ENCODE measurements around the gene EPHA10.
A peak's percentile ranks its signal among the peaks of the same experiment; 100 is the strongest.
"Not testable (repeated sequence)": the region's sequence is repeated elsewhere in the genome, so short reads cannot be mapped to it uniquely, and the experiment has no call there.

EPHA10 gene

GRCh38 chr1:37767488-37767887 lies 2.6 kb upstream of the EPHA10 start:
- DNase-seq = no peak

DNA sequence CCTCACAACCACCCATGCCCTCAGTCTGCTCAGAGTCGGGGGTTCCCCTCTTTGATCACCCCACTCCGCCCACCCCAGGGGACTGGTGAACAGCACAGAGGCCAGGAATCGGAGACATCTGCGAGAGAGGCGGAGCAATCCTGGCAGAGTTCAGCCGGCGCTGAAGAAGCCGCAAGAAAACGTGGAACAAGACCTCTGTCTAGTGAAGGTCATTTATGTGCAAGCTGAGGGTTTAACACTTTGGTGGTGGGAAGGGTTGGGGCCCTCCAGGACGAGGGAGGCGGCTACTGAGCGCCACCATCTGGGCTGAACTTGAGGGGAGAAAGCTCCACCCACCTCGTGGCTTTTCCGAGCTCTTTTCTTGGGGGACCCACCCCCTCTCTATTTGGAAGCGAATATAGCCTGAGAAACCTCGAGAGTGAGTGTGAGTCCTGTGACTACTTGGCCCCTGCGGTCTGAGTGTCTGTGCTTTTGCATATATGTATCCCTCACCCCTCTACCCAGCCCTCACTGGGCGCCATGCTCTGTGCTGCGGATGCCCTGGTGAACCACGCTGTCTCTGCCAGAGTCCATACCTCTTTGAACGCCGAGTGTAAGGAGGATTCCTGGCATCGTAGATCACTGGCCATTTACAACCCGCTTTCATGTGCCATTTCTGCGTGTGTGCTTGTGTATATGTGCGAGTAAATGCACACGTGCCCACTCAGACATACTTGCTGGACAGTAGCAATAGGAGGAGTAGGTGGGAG lies 1.2 kb upstream of the EPHA10 start:
- no peak for DNase-seq

- DNase-seq = peak; percentile 9
These were observed 500 bp downstream of the EPHA10 start for GRCh38 chr1:37764414-37764825.

- DNase-seq = no peak
These were observed 1.0 kb downstream of the EPHA10 start for GRCh38 chr1:37763791-37764413.

DNA sequence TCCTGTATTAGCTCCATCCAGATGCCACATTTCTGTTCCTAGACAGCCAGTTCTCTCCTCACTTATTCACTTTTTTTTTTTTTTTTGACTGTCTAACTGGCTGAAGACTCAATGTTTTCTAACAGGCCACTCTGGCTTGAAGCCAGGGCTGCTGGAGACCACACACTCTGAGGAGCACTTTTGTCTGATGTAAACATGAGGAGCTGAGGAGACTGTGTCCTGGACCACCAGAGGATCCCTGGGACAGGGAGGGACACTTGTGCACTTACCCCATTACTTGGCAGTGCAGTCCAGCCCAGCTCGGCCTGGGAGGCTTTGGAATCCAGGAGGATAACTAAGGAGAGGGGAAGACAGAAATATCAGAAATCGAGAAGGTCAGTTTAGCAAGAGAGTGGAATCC lies 2.4 kb downstream of the EPHA10 start:
- DNase-seq = no peak

DNA sequence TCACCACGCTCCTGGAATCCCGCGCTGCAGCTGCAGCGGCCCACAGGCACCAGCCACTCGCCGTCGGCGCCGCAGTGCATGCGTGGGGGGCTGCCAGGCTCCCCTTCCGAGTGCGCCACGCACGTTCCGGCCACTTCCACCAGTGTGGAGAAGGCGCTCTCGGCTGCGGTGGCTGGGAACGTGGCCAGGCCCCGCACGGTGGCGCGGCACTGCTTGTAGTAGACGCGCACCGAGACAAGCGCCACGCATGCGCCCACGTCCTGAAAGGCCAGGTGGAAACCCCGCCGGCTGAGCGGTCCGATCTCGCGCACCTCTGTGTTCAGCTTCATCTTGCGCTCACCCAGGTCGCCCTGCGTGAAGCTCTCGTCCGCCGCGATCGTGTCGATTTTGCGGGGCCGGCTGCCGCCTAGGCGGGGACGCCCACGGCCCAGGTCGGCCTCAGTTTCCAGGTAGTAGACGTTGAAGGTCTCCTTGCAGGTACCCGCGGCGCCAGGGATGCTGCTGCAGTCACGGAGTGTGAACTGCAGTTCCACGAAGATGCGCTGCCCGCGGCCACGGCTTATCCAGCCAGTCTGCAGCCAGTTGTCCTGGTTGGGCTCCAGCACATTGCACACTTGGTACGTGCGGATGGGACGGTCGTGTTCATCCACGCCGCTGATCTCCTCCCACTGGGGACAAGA lies 3.4 kb downstream of the EPHA10 start:
- DNase-seq = no peak

- DNase-seq = no peak
These were observed 5.5 kb downstream of the EPHA10 start for GRCh38 chr1:37759451-37759850.

DNA sequence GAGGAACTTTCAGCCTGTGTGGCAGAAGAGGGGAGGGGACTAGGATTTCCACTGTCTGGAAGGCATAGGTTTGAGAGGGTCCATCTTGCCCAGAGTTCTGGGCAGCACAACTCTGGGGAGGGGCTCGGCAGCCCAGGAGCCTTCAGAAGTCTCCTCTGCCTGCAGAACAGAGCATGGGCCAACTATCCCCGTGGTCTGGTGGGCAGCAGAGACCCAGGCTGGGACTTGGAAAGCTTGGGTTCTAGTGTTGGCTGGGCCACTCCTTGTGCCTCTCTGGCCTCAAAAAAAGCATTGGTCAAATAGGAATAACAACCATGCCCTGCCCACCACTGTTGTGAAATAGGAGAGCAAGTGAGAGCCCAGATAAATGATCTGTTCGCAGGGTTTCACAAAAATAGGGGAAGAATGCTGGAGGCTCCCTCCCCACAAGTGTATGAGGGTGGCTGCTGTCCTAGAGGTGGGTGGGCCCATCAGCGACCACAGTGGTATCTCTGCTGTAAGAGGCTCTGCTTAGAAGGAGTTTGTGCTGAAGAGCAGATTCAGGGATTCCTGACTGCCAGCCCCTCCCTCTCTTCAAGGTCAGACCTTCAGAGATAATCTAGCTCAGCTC lies 8.9 kb downstream of the EPHA10 start:
- no peak for DNase-seq

DNA sequence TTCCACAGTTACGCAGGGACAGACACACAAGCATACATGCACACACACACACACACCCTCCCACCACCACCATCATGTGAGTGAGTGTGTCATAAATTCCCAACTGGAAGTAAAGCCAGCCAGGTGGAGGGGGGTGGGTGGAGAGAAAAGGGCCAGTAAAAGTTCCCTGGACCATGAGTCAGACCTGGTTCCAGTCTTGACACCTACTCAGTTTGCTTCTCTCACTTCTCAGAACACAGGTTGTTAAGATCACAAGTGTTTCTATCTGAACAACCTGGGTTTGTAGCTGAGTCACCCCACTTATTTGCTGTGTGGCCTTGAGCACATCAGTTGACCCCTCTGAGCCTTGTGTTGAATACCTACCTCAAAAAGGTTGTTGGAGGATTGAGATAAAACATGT lies 9.6 kb downstream of the EPHA10 start:
- no peak for DNase-seq

- DNase-seq = no peak
These were observed 11.2 kb downstream of the EPHA10 start for GRCh38 chr1:37753473-37754321.

DNA sequence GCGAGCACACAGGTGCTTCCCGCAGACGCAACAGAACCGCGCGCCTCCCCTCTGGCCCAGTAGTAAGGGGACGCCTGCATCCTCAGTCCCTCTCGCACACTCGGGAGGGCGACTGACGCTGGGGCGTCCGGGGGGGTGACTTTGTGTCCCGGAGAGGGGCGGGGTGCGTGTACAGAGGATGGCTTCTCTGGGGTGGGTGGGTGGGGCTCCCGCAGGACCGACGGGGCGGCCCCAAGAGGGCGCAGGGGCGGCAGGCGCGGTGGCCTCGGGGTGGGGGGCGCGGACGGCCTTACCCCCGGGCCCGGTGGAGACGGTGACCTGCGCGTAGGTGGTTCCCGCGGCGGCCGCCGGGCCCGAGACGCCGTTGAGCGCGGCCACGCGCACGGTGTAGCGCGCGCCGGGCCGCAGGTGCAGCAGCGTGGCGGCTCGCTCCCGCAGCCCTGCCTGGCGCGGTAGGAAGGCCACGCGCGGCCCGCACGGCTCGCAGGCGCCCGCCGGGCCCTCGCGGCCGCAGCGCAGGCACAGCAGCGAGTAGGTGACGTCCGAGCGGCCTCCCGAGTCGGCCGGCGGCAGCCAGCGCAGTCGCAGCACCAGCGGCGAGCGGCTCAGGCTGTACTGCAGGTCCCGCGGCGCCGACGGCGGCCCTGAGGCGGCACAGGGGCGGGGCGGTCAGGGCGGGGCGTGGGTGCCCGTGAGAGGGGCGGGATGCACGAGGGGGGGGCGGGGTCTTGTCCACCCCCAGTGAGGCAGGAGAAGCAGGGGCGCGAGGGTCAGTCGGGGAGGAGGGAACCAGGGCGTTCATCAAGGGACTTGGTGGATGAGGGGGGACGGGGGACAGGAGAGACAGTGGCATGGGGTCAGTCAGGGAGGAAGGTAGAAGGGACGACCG lies 12.1 kb downstream of the EPHA10 start:
- DNase-seq = no peak

DNA sequence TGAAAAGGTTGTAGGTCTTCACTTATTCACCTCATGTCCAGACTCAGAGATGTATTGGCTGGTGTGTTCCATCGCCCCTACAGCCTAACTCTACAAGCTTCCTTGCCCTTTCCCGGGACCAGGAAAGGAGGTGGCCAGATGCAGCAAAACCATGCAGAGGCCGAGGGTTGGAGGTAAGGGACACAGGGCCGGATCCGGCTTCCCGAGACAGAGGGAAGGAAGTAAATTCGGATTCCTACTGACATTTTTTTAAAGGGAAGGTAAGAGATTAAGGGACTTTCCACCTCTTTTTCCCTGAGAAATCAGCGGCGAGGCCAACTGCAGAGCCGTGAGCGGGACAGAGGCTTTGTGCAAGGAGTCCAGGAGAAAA lies 12.7 kb downstream of the EPHA10 start:
- DNase-seq = no peak

- no peak for DNase-seq
These were observed 16.4 kb downstream of the EPHA10 start for GRCh38 chr1:37748565-37748964.

DNA sequence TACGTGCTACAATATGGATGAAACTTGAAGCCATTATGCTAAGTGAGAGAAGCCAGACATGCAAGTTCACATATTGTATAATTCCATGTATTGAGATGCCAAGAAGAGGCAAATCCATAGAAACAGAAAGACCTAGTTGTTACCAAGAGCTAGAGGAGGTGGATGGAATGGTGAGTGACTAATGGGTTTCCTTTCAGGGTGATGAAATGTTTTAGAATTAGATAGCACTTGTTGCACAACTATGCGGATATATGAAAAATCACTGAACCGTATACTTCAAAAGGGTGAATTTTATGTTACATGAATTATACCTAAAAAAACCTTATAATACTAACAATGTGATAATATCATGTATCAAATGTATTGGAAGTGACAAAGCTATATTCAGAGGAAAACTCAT lies 18.1 kb downstream of the EPHA10 start:
- no peak for DNase-seq

- no peak for DNase-seq
These were observed 23.3 kb downstream of the EPHA10 start for GRCh38 chr1:37741662-37742061.

DNA sequence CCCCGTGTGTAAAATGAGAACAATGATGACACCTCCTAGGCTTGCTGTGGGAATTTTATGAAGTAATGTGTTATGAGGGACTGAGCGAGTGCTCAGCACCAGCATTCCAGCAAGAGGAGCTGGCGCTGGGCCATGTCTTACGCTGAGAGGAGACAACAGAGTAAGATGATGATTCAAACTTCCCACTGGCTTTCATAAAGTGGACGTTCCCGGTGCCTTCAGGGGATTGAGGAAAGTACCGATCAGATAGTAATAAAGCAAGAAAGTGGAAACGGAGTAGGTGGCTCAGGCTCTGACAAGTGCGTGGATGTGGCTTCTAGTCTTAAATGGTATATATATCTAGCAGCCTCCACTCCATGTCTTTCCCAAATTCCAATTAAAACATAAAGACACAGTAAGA lies 23.8 kb downstream of the EPHA10 start:
- no peak for DNase-seq

GRCh38 chr1:37739222-37739621 lies 25.7 kb downstream of the EPHA10 start:
- no peak for DNase-seq

- DNase-seq = not testable (repeated sequence)
These were observed 26.3 kb downstream of the EPHA10 start for GRCh38 chr1:37738619-37739018.

DNA sequence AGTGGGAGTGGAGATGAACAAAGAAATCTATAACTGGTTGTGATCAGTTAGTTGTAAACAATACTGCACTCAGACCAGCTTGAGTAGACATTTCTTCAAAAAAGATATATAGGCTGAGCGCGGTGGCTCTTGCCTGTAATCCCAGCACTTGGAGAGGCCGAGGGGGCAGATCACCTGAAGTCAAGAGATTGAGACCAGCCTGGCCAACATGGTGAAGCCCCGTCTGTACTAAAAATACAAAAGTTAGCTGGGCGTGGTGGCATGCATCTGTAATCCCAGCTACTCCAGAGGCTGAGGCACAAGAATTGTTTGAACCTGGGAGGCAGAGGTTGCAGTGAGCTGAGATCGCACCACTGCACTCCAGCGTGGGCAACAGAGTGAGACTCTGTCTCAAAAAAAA lies 26.9 kb downstream of the EPHA10 start:
- DNase-seq = not testable (repeated sequence)

- DNase-seq = no peak
These were observed 30.0 kb downstream of the EPHA10 start for GRCh38 chr1:37734629-37735591.
